Bone marrow (tissue), 2 donors: ENCODE measurements around the gene AKAP12.

Experiments used
- DNase-seq, 2 donors: peaks; one replicate each; lab custom pipeline; 2025; lab: John Stamatoyannopoulos, UW

AKAP12 gene

GRCh38 chr6:151233731-151234130, 6.0 kb upstream of the AKAP12 start:
- DNase-seq, result no peak

- DNase-seq, result no peak
Measured at GRCh38 chr6:151236668-151237401, 2.9 kb upstream of the AKAP12 start.

GRCh38 chr6:151240036-151240685, 394 bp downstream of the AKAP12 start:
- DNase-seq, result no peak

GRCh38 chr6:151240791-151241642, 1.2 kb downstream of the AKAP12 start:
- DNase-seq, result no peak

- no peak for DNase-seq
Measured at GRCh38 chr6:151241853-151242252, 2.1 kb downstream of the AKAP12 start.

- DNase-seq, result no peak
Measured at GRCh38 chr6:151242420-151242861, 2.7 kb downstream of the AKAP12 start.

- no peak for DNase-seq
Measured at GRCh38 chr6:151243481-151243880, 3.7 kb downstream of the AKAP12 start.

GRCh38 chr6:151247490-151247889, 7.7 kb downstream of the AKAP12 start:
- no peak for DNase-seq

- no peak for DNase-seq
Measured at GRCh38 chr6:151248295-151248694, 8.5 kb downstream of the AKAP12 start.

- no peak for DNase-seq
Measured at GRCh38 chr6:151252634-151253033, 12.9 kb downstream of the AKAP12 start.

- DNase-seq, result no peak
Measured at GRCh38 chr6:151254451-151255081, 14.8 kb downstream of the AKAP12 start.

- no peak for DNase-seq
Measured at GRCh38 chr6:151255811-151256210, 16.0 kb downstream of the AKAP12 start.

GRCh38 chr6:151257985-151258445, 18.2 kb downstream of the AKAP12 start:
- DNase-seq, result no peak

- no peak for DNase-seq
Measured at GRCh38 chr6:151260205-151260604, 20.4 kb downstream of the AKAP12 start.

GRCh38 chr6:151263035-151263434, 23.3 kb downstream of the AKAP12 start:
- DNase-seq, result no peak

GRCh38 chr6:151263967-151264366, 24.2 kb downstream of the AKAP12 start:
- DNase-seq, result no peak

- DNase-seq, result no peak
Measured at GRCh38 chr6:151265282-151265681, 25.5 kb downstream of the AKAP12 start.

- no peak for DNase-seq
Measured at GRCh38 chr6:151269321-151269995, 29.7 kb downstream of the AKAP12 start.

- no peak for DNase-seq
Measured at GRCh38 chr6:151275121-151275520, 35.4 kb downstream of the AKAP12 start.

- no peak for DNase-seq
Measured at GRCh38 chr6:151275566-151275965, 35.8 kb downstream of the AKAP12 start.

GRCh38 chr6:151276112-151276740, 36.5 kb downstream of the AKAP12 start:
- no peak for DNase-seq
